DND-41 (cell line): ENCODE measurements around the gene MAPRE2.

ENCODE experiments used
- EZH2 ChIP-seq: IDR thresholded peaks from 3 replicates; pipeline ENCODE4 v1.6.1; 2012; ENCODE audit warnings: borderline replicate concordance, low read depth, mild to moderate bottlenecking, moderate library complexity, low read length, inconsistent platforms; ENCODE audit not compliant: severe bottlenecking
- TF ChIP-seq, protein P1 (sequence below): IDR thresholded peaks from 2 replicates; pipeline ENCODE4 v1.5.1; 2012; ENCODE audit warnings: borderline replicate concordance, low read length, moderate library complexity, mild to moderate bottlenecking; ENCODE audit not compliant: poor library complexity, severe bottlenecking; ENCODE audit errors: extremely low read depth

GRCh38 chr18:35134791-35135531 is 93.7 kb downstream of the MAPRE2 start:
- TF ChIP-seq, protein P1, sequence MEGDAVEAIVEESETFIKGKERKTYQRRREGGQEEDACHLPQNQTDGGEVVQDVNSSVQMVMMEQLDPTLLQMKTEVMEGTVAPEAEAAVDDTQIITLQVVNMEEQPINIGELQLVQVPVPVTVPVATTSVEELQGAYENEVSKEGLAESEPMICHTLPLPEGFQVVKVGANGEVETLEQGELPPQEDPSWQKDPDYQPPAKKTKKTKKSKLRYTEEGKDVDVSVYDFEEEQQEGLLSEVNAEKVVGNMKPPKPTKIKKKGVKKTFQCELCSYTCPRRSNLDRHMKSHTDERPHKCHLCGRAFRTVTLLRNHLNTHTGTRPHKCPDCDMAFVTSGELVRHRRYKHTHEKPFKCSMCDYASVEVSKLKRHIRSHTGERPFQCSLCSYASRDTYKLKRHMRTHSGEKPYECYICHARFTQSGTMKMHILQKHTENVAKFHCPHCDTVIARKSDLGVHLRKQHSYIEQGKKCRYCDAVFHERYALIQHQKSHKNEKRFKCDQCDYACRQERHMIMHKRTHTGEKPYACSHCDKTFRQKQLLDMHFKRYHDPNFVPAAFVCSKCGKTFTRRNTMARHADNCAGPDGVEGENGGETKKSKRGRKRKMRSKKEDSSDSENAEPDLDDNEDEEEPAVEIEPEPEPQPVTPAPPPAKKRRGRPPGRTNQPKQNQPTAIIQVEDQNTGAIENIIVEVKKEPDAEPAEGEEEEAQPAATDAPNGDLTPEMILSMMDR: no peak
- TF ChIP-seq EZH2: no peak
